Vagina (tissue), 2 donors: Measurements from ENCODE around the gene RYK.

Experiments
- POLR2A ChIP-seq, 2 donors: fragments of 450-650 bp; IDR thresholded peaks; one replicate each; pipeline ENCODE4 v1.6.1; 2017; ENCODE audit warnings: antibody characterized with exemption in 2 of 2, mild to moderate bottlenecking in 2 of 2, moderate library complexity in 2 of 2
- TF ChIP-seq, protein P1 (sequence below), 3 experiments: fragments of 450-650 bp in 2 of 3; fragments of 200-600 bp in 1 of 3; sonication (generic) in 1 of 3; IDR thresholded peaks; one replicate each; pipeline ENCODE4 v1.5.1; 2017 to 2019; ENCODE audit warnings: antibody characterized with exemption in 3 of 3, mild to moderate bottlenecking in 2 of 3, moderate library complexity in 2 of 3

DNA sequence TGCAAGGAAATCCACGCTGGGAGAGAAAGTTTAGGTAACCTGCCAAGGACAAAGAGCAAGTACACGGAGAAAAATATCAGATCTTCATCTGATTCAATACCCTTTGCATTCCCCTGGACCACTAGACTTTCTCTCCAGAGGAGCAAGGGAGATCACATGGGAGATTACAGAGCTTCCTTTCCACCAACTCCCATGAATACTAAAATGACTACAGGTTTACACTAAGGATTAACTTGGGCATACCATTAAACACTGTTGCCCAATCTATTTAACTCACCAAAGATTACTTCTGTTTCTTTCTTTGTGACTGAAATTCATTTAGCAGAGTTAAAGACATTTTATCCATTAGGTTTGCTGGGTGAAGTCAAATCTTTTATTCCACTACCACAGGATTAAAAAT, 71.2 kb downstream of the RYK start:
- TF ChIP-seq, protein P1, sequence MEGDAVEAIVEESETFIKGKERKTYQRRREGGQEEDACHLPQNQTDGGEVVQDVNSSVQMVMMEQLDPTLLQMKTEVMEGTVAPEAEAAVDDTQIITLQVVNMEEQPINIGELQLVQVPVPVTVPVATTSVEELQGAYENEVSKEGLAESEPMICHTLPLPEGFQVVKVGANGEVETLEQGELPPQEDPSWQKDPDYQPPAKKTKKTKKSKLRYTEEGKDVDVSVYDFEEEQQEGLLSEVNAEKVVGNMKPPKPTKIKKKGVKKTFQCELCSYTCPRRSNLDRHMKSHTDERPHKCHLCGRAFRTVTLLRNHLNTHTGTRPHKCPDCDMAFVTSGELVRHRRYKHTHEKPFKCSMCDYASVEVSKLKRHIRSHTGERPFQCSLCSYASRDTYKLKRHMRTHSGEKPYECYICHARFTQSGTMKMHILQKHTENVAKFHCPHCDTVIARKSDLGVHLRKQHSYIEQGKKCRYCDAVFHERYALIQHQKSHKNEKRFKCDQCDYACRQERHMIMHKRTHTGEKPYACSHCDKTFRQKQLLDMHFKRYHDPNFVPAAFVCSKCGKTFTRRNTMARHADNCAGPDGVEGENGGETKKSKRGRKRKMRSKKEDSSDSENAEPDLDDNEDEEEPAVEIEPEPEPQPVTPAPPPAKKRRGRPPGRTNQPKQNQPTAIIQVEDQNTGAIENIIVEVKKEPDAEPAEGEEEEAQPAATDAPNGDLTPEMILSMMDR (IDR thresholded peaks at IDR 0.05) = no peak
- no peak for TF ChIP-seq POLR2A (IDR thresholded peaks at IDR 0.05)
